GM12878 (cell line): ENCODE measurements around the gene ABCG1. TPM values are rescaled to one million over a fixed set of nuclear protein-coding genes. Genes with fewer than 3 reads are reported as not detected.

Experiments
- ATAC-seq: fragments of 200-7000 bp; cut with Tn5 transposase; 3 replicates; pipeline ENCODE4 v1.9.1; 2020; ENCODE audit warnings: mild to moderate bottlenecking, moderate library complexity
- BruUV-seq: library from RNA; stranded (reverse); fragments of 400-500 nt; replicated peaks from 2 replicates; lab custom pipeline; 2021; lab: Mats Ljungman, UMichigan
- CTCF ChIA-PET: fragments of 300-600 bp; sonication (Branson Sonifier 250); formaldehyde crosslinking; extraction: SDS; loops from one replicate; lab custom pipeline; 2021; ENCODE audit warnings: inconsistent platforms; lab: Yijun Ruan, JAX
- POLR2A ChIA-PET: fragments of 350-600 bp; formaldehyde crosslinking; extraction: SDS; loops from one replicate; lab custom pipeline; 2021; ENCODE audit warnings: inconsistent platforms; lab: Charles Lee
- RAD21 ChIA-PET: fragments of 300-600 bp; sonication (Branson Sonifier 250); formaldehyde crosslinking; loops from one replicate; lab custom pipeline; 2023; ENCODE audit warnings: antibody characterized with exemption; ENCODE audit not compliant: unreplicated experiment; lab: Charles Lee
- SMC1A ChIA-PET: fragments of 300-600 bp; sonication (Branson Sonifier 250); formaldehyde crosslinking; loops from one replicate; lab custom pipeline; 2023; ENCODE audit not compliant: unreplicated experiment, uncharacterized antibody; lab: Charles Lee
- DNase-seq: peaks from one replicate; pipeline ENCODE4 v3.0.0-alpha.2; 2011; ENCODE audit warnings: low read depth, low spot score
- FAIRE-seq: peaks from 3 replicates; lab custom pipeline; 2011; peaks lifted over from hg19 to GRCh38; lab: Jason Lieb, UNC
- H2AFZ ChIP-seq: 2 replicates; pipeline ENCODE4 v1.6.0; 2011; ENCODE audit warnings: low read depth, low read length, control low read depth; ENCODE audit not compliant: control insufficient read depth
- H3K27ac ChIP-seq: 2 replicates; pipeline ENCODE4 v1.5.1; 2011; ENCODE audit warnings: control low read depth; ENCODE audit not compliant: control insufficient read depth, insufficient read depth
- H3K27me3 ChIP-seq, 2 experiments: replicated peaks in 1 of 2; 2 replicates each; pipeline versions ENCODE4 v1.6.0 to v1.6.1; 2011; ENCODE audit warnings: low read length in 1 of 2; ENCODE audit not compliant: control insufficient read depth in 2 of 2, insufficient read depth in 2 of 2
- H3K36me3 ChIP-seq, 2 experiments: 2 replicates each; pipeline ENCODE4 v1.5.1; 2011; ENCODE audit warnings: low read length in 1 of 2; ENCODE audit not compliant: control insufficient read depth in 2 of 2, insufficient read depth in 2 of 2
- H3K4me1 ChIP-seq: 2 replicates; pipeline ENCODE4 v1.6.1; 2011; ENCODE audit warnings: mild to moderate bottlenecking, low read length, moderate library complexity, mixed read lengths; ENCODE audit not compliant: control insufficient read depth, insufficient read depth
- H3K4me2 ChIP-seq: 2 replicates; pipeline ENCODE4 v1.6.0; 2011; ENCODE audit warnings: control low read depth; ENCODE audit not compliant: control insufficient read depth, insufficient read depth
- H3K4me3 ChIP-seq: fragments of 200-600 bp; sonication (generic); 2 replicates; pipeline ENCODE4 v1.5.1; 2016
- H3K79me2 ChIP-seq: 2 replicates; pipeline ENCODE4 v1.6.0; 2011; ENCODE audit warnings: low read length; ENCODE audit not compliant: control insufficient read depth, insufficient read depth
- H3K9ac ChIP-seq: 2 replicates; pipeline ENCODE4 v1.8.0; 2011; ENCODE audit warnings: low read length, control low read depth, mixed read lengths; ENCODE audit not compliant: control insufficient read depth, insufficient read depth
- H3K9me3 ChIP-seq: replicated peaks from 3 replicates; pipeline ENCODE4 v1.5.1; 2011; ENCODE audit warnings: mild to moderate bottlenecking, low read length; ENCODE audit not compliant: control insufficient read depth, insufficient read depth
- H4K20me1 ChIP-seq: 2 replicates; pipeline ENCODE4 v1.6.0; 2011; ENCODE audit not compliant: control insufficient read depth, insufficient read depth
- PBX3 ChIP-seq: IDR thresholded peaks from 2 replicates; pipeline ENCODE4 v1.6.1; 2011; ENCODE audit warnings: mild to moderate bottlenecking, low read depth, low read length, moderate library complexity; ENCODE audit not compliant: insufficient replicate concordance
- PRDM15 ChIP-seq: fragments of 450-650 bp; formaldehyde crosslinking; IDR thresholded peaks from 2 replicates; pipeline ENCODE4 v1.4.0; 2020; ENCODE audit warnings: mild to moderate bottlenecking, moderate library complexity
- SIX5 ChIP-seq: IDR thresholded peaks from 2 replicates; pipeline ENCODE4 v1.6.1; 2011; ENCODE audit warnings: mild to moderate bottlenecking, low read depth, low read length, moderate library complexity; ENCODE audit not compliant: severe bottlenecking
- SMC3 ChIP-seq: IDR thresholded peaks from 2 replicates; pipeline ENCODE4 v1.6.1; 2011; ENCODE audit warnings: low read length, improper control_type of control experiment, borderline replicate concordance
- USF1 ChIP-seq: IDR thresholded peaks from 2 replicates; pipeline ENCODE4 v1.6.1; 2011; ENCODE audit warnings: borderline replicate concordance, low read depth, mild to moderate bottlenecking, moderate library complexity, mixed read lengths, low read length; ENCODE audit not compliant: insufficient read depth; ENCODE audit errors: extremely low read length
- WGBS: methylation state at CpG from one replicate; pipeline ENCODE4 v1.1.6; 2016; ENCODE audit warnings: low lambda C conversion rate; ENCODE audit not compliant: insufficient replicate concordance, insufficient coverage; ENCODE audit errors: missing lambda C conversion rate; 5-methylcytosine and 5-hydroxymethylcytosine counted together
- in situ Hi-C: fragments of 300-500 bp; cut with MboI; formaldehyde crosslinking; loops from 9 replicates; pipeline ENCODE4 v1.14.3; 2018; ENCODE audit warnings: mixed read lengths
- intact Hi-C: fragments of 100-400 bp; cut with micrococcal nuclease; formaldehyde crosslinking; loops from one replicate; pipeline ENCODE4 v1.14.2; 2022; ENCODE audit not compliant: unreplicated experiment
- polyA plus RNA-seq, 11 experiments: library from polyadenylated mRNA; depleted of rRNA in 4 of 11; unstranded in 6 of 11; stranded (reverse) in 5 of 11; fragments of >200 nt; fragmentation: Nextera tagmentation in 4 of 11; fragmentation: Illumina TruSeq in 1 of 11; extraction: Ambion mirVana in 4 of 11; extraction: Trizol in 1 of 11; gene quantifications; 1 replicate in 1 of 11; 2 replicates in 10 of 11; pipeline versions ENCODE4 v1.2.1 to v1.2.3, GENCODE V29; 2011 to 2016; ENCODE audit warnings: inconsistent platforms in 2 of 11, missing spikeins in 2 of 11, low read depth in 1 of 11
- total RNA-seq, 4 experiments: library from RNA; depleted of rRNA in 3 of 4; stranded (reverse); fragments of >200 nt in 3 of 4; fragmentation: Illumina TruSeq in 1 of 4; extraction: Trizol in 1 of 4; gene quantifications; 2 replicates each; pipeline versions ENCODE4 v1.2.1 to v1.2.3, GENCODE V29; 2013 to 2021

The ABCG1 gene
- total and polyA plus RNA-seq, 10 of the 15 experiments (the other 5 are each of a cell fraction or from before 2014, with no cell fraction given) = 0.59 to 19.3 (median 5.7) TPM

- H3K27ac ChIP-seq = no peak overlapping the region
- peaks cover 16% of the 10 kb centered on the region for H3K4me1 ChIP-seq
- BruUV-seq = no TSS peak
- FAIRE-seq (no peak), ATAC-seq (no peak), DNase-seq (no peak)
- no peaks in the 10 kb centered on the region for H3K79me2 ChIP-seq
- no peaks in the 10 kb centered on the region for H3K36me3 ChIP-seq
- CTCF ChIA-PET = interaction anchor here (2.3 to 4.7 kb wide), 3 partner anchors 10 to 36 kb away, joined by 10 to 24 read pairs (median 18); no protein-coding TSS in a partner anchor
- SMC1A ChIA-PET = interaction anchor here (2.0 to 3.9 kb wide), 2 partner anchors 11 to 15 kb away, joined by 14 to 43 read pairs; no protein-coding TSS in a partner anchor
- POLR2A ChIA-PET = interaction anchor here (1.5 kb wide), 1 partner anchor 10 kb away, joined by 4 read pairs; no protein-coding TSS in a partner anchor
- intact Hi-C loops (loop anchor here (10.0 kb wide), 1 partner anchor 858 kb away; the partner anchor contains the start of gene MX2), in situ Hi-C loops (loop anchor here (25.0 kb wide), 1 partner anchor 1464 kb away; no protein-coding TSS in a partner anchor)
- WGBS = 64% methylated on average over 9 of the region's 9 CpGs
- no peak overlapping the region for H2AFZ ChIP-seq
- no peak overlapping the region for H3K4me2 ChIP-seq
- no peaks in the 10 kb centered on the region for H4K20me1 ChIP-seq
- peaks cover 0 to 4% of the 10 kb centered on the region in 2 experiments; a peak in 1 of 4 replicates for H3K27me3 ChIP-seq
- TF ChIP-seq PRDM15 (CRISPR knock-in tag) (no peak), SMC3 (no peak), USF1 (no peak), PBX3 (no peak), SIX5 (no peak)
- no peak overlapping the region for H3K4me3 ChIP-seq
- no peaks in the 10 kb centered on the region for H3K9me3 ChIP-seq
- RAD21 ChIA-PET = interaction anchor here (2.0 to 2.8 kb wide), 2 partner anchors 11 to 36 kb away, joined by 10 to 14 read pairs; no protein-coding TSS in a partner anchor
- no peak overlapping the region for H3K9ac ChIP-seq
These were observed 4.0 kb downstream of the ABCG1 start for GRCh38 chr21:42222821-42223390.
